Hematopoietic multipotent progenitor cell treated with erythropoietin and hydrocortisone succinate and interleukin-3 and kit ligand, for 4 days (in vitro differentiated cells): ENCODE measurements around the gene KAZN.

Experiments used
- DNase-seq: peaks from one replicate; pipeline ENCODE4 v3.0.0-alpha.2; 2015

The KAZN gene

DNA sequence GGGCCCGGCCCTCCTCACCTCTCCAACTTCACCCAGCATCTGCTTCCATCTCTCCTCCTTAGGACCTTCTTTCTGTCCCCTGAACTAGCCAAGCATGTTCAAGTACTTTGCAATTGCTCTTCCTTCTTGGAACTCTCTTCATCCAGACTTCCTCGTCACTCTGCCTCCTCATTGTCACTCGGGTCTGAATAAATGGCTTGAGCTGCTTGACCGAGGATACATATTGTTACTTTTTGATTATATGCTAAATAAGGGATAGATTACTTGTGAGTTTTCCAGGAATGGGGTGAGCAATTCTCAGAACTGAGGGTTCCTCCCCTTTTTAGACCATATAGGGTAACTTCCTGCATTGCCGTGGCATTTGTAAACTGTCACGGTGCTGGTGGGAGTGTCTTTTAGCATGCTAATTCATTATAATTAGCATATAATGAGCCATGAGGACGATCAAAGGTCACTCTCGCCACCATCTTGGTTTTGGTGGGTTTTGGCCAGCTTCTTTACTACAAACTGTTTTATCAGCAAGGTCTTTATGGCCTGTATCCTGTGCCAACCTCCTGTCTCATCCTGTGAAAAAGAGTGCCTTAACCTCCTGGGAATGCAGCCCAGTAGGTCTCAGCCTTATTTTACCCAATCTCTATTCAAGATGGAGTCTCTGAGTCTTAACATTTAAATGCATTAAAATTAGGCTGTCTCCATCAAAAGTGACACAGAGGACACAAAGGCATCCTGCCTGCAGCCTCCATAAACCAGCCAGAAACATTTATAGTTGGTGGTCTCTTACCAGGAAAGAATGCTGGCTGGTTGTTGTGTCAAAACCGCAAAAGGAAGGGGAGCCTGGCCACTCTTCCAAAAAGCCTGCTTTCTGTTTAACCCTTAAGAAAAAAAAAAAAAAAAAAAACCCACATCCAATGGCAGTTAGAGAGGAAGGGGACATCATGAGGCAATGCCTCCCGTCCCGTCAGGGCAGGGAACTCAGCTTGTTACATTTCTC is 179.3 kb downstream of the KAZN start:
- peak; percentile 81 for DNase-seq

DNA sequence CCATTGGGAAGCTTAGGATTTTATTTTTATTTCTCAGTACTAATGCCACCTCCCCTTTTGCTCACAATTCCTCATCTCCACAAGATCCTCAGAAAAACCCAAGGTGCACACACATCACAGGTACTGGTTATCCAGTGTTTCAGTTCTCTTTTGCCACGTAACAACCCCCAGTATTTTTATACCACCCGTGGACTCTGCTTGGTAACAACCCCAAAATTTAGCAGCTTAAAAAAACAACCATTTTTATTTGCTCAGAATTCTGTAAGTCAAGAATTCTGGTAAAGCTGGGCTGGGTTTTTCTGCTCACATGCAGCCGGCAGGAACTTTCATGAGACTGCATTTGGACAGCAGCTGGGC is 180.0 kb downstream of the KAZN start:
- no peak for DNase-seq

- DNase-seq: peak; percentile 59
Observed at GRCh38 chr1:14778898-14779865, 180.7 kb downstream of the KAZN start.

DNA sequence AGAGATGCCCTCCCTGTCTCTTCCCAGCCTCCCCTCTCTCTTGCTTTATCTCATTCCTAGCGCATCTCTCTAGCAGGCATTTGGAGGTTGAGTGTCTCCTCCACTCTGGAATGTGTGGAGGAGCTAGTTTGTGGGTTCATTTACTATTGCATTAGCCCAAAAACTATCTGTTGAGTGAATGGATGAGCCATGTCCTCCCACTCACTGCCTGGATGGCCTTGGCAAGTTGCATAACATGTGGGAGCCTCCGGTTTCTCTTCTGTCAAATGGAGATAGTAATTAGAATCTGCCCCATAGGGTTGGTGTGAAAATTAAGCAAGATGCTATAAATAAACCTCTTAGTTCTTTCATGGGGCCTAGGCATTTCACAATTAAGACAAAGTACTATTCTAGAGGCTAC is 181.8 kb downstream of the KAZN start:
- DNase-seq: peak; percentile 40

- no peak for DNase-seq
Observed at GRCh38 chr1:14781811-14782210, 183.3 kb downstream of the KAZN start.

DNA sequence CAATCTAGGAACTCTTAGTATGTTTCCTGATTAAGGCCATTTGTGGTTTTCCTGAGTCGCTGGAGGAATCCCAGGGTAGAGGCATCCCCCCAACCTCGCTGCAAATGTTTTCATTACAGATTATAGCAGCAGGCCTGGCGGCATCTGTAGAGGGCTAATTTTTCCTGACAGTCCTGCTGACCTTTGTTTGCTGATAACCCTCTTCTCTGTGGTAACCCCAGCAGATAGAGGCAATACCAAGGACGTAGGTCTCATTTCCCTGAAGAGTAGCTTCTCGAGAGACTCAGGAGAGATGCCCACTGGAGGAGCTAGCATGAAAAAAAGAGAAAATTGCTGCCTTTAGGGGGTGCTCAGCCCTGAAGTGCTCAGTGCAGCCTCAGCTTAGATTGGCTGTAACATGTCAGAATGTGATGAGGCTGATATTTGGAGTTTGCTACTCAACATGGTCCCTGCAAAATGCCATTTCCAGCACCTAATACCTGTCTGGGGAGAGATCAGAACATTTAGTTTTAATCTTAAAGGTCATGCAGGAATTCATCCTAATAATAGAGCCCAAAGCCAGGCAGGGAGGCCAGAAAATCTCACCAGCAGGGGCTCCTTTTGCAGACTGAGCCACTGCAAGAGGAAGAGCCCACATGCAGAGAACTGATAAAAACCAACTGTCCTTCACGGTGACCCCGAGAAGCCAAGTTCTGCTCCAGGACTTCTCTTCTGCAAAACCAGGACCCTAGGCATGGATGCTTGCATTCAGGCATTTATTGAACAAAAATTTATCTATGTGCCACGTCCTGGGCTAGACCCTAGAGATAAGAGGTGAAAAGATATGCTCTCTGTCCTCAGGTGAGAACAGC is 184.5 kb downstream of the KAZN start:
- DNase-seq: peak; percentile 80

GRCh38 chr1:14783592-14783886 is 185.1 kb downstream of the KAZN start:
- no peak for DNase-seq

- DNase-seq: peak; percentile 83
Observed at GRCh38 chr1:14784790-14785773, 186.6 kb downstream of the KAZN start.

- no peak for DNase-seq
Observed at GRCh38 chr1:14786109-14786675, 187.7 kb downstream of the KAZN start.

DNA sequence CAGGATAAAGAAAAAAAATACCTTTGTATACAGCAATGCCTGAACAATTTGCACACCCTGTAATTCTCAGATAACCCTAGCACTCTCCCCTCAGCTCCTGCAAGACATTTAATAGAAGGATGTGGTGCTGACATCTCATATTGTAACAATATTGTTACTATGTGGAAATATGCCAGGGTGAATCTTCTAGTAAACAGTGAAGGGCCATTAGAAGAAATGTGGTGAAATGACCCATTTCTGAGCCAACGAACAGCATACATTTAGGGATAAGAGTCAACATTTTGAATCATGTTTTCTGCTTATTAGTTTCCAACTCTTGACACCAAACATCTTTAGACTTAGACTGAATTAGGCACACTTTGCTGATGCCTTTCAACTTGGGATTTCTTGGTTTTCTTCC is 188.2 kb downstream of the KAZN start:
- no peak for DNase-seq

DNA sequence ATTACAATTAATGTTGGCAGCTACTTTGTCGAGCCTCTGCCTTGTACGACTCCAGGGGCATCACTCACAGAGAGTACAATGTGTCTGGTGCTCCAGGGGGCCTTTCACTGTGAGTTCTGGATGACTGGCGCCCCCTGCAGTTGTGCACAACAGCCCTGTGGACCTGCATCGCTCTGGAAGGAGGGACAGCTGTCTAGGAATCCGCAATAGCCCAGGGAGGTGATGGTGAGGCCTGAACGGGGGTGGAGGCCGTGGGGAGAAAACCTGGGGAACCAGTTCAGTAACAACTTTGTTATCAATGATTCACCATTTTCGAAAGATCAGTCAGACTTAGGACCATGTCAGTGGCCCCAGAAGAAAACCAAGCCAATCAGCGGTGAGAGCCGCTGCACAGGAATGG is 189.1 kb downstream of the KAZN start:
- DNase-seq: no peak

GRCh38 chr1:14788080-14788479 is 189.6 kb downstream of the KAZN start:
- no peak for DNase-seq

DNA sequence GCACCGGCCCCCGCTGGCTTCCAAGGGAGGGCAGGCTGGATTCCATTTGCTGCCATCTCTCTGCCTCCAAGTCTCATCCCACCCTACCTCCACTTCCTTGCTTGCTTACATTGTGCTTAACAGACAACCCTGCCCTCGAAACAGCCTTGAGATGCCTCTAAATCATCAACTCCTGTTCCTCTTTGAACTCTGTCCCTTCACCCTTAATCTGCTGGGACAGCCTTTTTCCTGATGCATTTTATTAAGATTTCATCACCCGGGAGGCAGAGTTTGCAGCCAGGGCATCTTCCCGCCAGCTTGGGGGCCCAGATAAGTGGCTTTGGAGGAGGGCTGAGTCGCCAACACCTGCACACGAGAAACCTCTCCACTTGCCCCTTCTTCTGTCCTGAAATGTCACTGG is 192.5 kb downstream of the KAZN start:
- DNase-seq: no peak

GRCh38 chr1:14791654-14792053 is 193.2 kb downstream of the KAZN start:
- DNase-seq: no peak

GRCh38 chr1:14794136-14794768 is 195.8 kb downstream of the KAZN start:
- no peak for DNase-seq

- DNase-seq: no peak
Observed at GRCh38 chr1:14794906-14795305, 196.4 kb downstream of the KAZN start.

GRCh38 chr1:14795589-14795988 is 197.1 kb downstream of the KAZN start:
- no peak for DNase-seq

- no peak for DNase-seq
Observed at GRCh38 chr1:14800014-14800413, 201.5 kb downstream of the KAZN start.

DNA sequence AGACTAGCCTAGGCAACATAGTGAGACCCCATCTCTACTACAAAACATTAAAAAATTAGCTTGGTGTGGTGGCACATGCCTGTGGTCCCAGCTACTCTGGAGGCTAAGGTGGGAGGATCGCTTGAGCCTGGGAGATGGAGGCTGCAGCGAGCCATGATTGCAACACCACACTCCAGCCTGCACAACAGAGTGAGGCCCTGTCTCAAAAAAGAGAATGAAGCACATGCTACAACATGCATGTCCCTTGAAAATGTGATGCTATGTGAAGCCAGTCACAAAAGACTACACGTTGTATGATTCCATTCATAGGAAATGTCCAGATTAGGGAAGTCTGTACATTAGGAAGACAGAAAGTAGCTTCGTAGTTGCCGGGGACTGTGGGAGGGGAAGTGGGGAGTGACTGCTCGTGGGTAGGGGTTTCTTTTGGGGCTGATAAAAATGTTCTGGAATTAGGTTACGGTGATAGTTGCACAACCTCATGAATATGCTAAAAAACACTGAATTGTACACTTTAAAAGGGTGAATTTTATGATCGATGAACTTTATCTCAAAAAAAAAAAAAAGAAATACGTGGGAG is 202.1 kb downstream of the KAZN start:
- DNase-seq: no peak
